HG03558 (cell line): ENCODE data around the gene STXBP5L.
"Not testable (repeated sequence)": the region's sequence is repeated elsewhere in the genome, so short reads cannot be mapped to it uniquely, and the experiment has no call there.

Experiments
- ATAC-seq: cut with Tn5 transposase; IDR thresholded peaks from one replicate; pipeline ENCODE4 v1.9.1; 2021; ENCODE audit warnings: moderate number of reproducible peaks; ENCODE audit not compliant: unreplicated experiment; ENCODE audit errors: extremely low read depth

STXBP5L gene

DNA sequence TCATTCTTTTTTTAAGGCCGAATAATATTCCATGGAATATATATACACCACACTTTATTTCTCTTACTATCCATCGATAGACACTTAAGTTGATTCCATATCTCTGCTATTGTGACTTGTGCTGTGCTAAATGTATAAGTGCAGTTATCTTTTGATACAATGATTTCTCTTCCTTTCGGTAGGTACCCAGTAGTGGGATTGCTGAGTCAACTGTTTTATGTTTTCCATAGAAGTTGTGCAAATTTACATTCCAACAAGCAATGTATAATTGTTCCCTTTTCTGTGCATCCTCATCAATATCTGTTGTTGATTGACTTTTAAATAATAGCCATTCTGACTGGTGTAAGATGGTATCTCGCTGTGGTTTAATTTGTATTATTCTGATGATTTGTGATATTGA lies 81.0 kb downstream of the STXBP5L start:
- ATAC-seq, result no peak

DNA sequence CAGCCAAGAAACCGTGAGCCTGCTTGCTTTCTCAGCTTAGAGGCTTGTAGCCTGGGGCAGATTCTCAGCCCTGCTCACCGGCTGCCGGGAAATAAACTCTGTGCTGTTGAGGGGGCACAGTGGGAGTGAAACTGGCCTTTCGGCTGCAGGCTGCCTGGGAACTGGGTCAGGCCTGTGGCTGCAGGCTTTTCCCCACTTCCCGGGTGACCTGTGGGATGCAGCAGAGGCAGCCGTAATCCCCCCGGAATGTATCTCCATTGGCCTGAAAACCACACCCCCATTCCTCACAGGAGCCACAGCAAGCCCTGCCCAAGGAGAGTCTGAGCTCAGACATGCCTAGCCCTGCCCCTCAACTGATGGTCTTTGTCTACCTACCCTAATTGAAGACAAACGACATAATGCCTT lies 110.9 kb downstream of the STXBP5L start:
- ATAC-seq, result no peak

DNA sequence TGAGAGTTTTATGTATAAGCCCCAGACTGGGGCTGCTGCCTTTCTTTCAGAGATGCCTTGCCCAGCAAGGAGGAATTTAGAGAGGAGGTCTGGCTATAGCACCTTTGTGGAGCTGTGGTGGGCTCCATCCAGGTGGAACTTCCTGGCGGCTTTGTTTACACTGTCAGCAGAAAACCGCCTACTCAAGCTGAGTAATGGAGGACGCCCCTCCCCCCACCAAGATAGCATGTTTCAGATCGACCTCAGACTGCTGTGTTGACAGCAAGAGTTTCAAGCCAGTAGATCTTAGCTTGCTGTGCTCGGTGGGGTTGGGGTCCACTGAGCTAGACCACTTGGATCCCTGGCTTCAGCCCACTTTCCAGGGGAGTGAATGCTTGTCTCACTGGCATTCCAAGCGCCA lies 155.6 kb downstream of the STXBP5L start:
- no peak for ATAC-seq

DNA sequence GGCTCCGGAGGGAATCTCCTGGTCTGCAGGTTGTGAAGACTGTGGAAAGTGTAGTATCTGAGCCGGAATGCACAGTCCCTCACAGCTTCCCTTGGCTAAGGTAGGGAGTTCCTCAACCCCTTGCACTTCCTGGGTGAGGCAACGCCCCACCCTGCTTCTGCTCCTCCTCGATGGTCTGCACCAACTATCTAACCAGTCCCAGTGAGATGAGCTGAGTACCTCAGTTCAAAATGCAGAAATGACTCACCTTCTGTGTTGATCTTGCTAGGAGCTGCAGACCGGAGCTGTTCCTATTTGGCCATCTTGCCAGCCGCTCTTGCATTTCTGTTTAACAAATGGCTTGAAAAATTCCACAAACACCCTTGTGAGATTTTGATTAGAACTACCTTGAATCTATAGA lies 156.1 kb downstream of the STXBP5L start:
- no peak for ATAC-seq

DNA sequence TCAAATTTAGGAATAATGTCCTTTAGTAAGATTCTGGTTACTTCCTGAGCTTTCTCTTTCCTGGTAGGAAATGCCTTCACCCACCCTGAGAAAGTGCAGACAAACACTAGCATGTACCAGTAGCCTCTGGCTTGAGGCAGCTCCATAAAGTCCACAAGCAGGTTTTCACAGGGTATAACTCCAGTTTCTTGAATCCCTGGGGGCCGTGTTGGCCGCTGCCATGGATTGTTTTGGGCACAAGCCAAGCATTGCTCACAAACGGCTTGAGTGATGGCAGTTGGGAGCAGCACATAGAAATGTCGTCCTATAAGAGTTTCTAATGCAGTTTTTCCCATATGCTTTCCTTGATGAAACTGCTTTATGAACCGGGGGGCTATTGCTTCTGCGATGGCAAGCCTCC lies 164.1 kb downstream of the STXBP5L start:
- no peak for ATAC-seq

DNA sequence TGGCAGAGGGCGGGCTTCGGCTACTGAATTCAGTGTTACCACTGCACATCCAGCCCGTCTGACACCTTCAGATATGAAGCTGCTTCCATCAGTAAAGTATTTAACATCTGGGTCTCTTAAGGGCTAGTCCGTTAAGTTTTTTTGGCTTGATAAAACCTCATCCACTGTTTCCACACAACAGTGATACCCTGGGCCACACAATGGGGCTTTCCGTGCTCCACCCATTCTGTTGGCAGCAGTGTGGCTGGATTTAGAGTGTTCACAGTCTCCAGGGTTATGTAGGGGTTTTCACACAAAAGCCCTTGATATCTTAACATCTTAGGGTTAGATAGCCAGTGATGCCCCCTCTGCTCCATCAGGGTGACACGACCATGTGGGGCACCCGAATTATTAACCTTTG lies 165.0 kb downstream of the STXBP5L start:
- no peak for ATAC-seq

DNA sequence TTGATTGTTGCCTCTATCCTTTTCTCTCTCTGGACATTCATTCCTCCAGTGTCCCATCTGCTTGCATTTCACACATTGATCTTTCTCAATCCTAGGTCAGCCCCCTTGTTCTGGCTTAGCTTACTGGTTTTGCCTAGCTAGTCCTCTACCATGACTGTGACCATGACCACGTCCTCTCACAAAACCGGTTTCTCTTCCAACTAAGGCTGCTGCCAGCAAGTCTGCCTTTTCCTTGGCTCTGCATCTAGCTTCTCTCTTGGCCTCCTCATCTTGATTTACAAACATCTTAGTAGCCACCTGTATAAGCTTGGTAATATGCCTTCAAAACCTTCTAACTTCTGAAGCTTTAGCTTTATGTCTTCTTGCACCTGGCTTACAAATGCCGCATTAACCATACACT lies 167.2 kb downstream of the STXBP5L start:
- no peak for ATAC-seq

DNA sequence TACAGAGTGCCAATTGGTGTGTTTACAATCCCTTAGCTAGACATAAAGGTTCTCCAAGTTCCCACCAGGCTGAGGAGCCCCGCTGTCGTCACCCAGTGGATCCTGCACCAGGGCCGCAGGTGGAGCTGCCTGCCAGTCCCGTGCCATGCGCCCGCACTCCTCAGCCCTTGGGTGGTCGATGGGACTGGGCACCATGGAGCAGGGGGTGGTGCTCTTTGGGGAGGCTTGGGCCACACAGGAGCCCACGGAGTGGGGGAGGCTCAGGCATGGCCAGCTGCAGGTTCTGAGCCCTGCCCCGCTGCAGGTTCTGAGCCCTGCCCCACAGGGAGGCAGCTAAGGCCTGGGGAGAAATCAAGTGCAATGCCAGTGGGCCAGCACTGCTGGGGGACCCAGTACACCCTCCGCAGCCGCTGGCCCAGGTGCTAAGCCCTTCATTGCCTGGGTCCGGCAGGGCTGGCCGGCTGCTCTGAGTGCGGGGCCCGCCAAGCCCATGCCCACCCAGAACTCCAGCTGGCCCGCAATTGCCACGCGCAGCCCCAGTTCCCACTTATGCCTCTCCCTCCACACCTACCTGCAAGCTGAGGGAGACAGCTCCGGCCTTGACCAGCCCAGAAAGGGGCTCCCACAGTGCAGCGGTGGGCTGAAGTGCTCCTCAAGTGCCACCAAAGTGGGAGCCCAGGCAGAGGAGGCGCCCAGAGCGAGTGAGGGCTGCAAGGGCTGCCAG lies 170.5 kb downstream of the STXBP5L start:
- not testable (repeated sequence) for ATAC-seq

DNA sequence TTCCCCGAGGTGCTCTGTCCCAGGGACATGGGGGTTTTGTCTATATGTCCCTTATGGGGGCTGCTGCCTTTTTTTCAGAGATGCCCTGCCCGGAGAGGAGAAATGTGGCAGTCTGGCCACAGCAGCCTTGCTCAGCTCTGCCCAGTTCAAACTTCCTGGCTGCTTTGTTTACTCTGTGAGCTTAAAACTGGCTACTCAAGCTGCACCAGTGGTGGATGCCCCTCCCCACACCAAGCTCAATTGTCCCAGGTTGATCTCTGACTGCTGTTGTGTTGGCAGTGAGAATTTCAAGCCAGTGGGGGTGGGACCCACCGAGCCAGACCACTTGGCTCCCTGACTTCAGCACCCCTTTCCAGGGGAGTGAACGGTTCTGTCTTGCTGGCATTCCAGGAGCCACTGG lies 188.9 kb downstream of the STXBP5L start:
- ATAC-seq, result no peak

DNA sequence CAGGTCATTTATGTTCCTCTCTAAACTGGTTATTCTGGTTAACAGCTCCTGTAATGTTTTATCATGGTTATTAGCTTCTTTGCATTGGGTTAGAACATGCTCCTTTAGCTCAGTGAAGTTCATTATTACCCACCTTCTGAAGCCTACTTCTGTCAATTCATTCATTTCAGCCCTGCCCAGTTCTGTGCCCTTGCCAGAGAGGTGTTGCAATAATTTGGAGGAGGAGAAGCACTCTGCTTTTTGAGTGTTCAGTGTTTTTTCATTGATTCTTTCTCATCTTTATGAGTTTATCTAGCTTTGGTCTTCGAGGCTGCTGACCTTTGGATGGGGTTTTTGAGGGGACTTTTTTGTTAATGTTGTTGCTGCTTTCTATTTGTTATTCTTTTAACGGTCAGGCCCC lies 203.1 kb downstream of the STXBP5L start:
- ATAC-seq, result not testable (repeated sequence)

DNA sequence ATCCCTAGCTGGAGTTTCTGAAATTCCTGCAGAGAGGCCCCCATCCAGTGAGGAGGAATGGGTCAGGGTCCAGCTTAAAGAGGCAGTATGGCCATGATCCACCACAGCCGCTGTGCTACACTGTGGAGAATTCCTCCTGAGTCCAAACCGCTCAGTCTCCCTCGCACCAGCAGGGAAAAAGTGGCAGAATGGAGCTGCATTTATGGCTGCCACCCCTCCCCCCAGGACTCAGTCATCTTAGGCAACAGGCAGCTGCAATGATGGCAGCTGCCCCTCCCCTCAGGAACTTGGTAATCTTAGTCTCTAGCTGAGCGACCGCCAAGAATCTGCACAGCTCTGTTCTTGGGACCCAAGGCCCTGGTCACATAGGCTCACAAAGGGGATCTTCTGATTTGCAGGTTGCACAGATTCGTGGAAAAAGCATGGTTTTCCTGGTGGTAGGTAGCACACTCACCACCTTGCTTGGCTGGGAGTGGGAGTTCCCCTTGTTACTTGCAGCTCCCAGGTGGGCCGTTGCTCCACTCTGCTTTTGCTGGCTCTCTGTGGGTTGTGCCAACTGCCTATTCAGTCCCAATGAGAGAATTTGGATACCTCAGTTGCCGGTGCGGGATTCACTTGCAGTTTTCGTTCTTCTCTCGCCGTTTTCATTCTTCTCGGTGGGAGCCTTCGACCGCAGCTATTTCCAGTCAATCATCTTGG lies 204.1 kb downstream of the STXBP5L start:
- ATAC-seq, result no peak

DNA sequence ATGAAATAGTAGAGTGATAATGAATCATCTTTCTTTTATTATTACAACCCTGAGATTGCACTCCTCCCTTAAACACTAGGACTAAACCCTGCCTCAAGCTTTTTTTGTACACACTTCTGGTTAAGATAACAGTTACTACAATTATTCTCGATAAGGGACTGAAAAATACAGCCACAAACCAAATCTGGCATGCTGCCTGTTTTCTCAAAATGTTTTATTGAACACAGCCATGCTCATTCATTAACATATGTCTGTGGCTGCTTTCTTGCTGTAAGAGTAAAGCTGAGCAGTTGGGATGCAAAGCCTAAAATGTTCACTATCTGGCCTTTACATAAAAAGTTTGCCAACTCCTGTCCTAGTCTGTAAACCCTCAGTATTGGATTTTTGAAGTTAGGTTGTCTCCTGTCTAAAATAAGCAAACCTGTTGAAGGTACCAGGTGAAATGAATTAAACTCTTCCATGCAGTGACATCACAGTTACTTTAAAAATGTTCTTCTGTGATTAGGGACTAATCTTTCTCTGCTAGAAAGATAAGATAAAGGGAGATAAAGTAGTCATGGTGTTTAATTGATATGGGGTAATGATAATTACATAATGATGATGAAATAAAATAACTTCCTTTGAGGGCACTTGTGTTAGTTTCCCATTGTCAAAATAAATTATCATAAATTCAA lies 218.2 kb downstream of the STXBP5L start:
- ATAC-seq, result no peak

DNA sequence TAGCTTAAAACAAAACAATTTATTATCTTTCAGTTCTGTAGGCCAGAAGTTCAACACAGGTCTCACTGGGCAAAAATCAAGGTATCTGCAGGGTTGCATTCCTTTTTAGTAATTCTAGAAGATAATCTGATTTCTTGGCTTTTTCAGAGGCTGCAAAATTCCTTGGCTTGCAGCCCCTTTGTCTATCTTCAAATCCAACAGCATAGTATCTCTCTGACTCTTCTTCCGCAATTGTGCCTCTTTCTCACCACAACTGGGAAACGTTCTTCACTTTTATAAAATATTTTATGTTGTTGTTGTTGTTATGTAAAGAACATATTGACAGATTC lies 218.7 kb downstream of the STXBP5L start:
- no peak for ATAC-seq

DNA sequence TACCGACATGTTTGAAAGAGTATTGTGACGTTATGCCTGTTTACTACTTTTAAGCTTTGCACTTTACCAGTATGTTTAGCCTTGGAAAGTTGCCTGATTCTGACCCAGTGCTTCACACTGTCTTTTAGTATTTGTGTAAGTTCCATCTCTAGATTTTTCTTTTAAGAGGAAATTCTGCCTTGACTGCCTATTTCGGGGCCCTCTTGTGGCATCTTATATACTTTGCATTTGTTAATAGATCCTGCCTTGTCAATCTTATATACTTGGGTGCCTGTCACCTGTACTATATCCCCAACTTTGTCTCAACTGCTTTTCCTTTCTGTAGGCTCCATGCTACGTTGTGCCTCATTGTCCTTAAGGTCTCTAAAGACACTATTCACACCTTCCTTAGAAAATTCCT lies 244.6 kb downstream of the STXBP5L start:
- no peak for ATAC-seq

DNA sequence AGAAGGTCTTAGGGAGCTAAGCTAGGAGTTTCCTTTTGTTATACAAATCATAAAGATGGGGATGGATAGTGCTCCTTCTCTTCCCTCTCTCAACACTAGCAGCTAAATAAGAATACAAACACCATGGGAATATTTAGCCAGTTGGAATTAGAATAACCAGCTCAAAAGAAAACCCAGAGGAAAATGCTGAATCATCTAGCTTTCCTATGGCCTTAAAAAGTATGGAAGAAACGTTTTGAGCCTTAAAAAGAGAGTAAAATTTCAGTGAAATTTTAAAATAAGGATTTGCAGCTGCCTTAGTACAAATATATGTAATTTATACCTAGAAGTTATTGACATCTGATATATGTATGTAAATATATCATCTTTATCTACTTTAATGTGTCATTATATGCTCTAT lies 245.8 kb downstream of the STXBP5L start:
- ATAC-seq, result no peak

DNA sequence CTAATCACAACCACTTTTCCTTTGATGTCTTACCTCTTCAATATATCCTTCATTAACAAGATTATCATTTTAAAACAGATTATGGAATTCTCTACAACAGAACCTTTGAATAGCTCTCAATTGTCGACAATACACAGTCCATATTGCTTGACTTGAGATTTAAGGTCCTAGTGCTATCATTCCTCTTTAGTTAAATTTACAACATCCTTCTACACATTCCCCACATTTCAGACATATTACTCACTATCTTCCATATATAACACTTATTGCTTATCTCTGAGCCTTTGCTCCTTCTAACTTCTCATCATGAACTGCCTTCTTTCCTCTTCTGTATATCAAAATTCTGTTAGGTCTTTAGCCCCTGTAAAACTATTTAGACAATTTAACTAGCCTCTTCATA lies 247.0 kb downstream of the STXBP5L start:
- no peak for ATAC-seq

DNA sequence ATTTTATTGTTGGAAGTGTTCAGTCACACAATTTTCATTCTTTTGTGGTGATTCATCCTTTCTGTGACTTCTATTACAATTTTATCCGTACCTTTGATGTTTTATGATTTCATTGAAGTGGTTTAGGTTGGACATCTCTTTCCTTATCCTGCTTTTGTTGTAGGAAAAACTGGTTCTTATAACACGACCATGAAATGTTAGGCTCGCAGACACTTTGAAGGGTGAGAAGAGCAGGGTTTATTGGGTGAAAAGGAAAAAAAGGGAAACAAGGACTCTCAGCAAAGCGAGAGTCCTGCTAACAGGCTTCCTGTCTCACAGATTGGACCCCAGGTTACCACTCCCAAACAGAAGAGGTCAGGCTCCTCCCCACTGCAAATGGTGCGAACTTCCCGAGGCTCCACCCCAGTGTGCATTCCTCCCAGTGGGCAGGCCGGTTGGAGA lies 257.4 kb downstream of the STXBP5L start:
- no peak for ATAC-seq

DNA sequence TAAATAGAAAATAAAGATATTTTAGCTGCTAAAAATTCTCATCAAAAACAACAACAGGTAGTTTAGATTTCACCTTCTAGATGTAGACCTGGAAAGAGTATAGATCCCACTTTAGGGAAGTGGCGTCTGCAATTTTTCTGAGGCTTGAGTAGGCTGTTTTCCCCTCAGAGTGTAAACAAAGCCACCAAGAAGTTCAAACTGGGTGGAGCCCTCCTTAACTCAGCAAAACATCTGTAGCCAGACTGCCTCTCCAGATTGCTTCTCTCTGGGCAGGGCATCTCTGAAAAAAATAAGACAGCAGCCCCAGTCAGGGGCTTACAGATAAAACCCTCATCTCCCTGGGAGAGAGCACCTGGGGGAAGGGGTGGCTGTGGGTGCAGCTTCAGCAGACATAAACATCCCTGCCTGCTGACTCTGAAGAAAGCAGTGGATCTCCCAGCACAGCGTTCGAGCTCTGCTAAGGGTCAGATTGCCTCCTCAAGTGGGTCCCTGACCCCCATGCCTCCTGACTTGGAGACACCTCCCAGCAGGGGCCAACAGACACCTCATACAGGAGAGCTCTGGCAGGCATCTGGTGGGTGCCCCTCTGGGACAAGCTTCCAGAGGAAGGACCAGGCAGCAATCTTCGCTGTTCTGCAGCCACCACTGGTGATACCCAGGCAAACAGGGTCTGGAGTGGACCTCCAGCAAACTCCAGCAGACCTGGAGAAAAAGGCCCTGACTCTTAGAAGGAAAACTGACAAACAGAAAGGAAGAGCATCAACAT lies 259.6 kb downstream of the STXBP5L start:
- no peak for ATAC-seq

DNA sequence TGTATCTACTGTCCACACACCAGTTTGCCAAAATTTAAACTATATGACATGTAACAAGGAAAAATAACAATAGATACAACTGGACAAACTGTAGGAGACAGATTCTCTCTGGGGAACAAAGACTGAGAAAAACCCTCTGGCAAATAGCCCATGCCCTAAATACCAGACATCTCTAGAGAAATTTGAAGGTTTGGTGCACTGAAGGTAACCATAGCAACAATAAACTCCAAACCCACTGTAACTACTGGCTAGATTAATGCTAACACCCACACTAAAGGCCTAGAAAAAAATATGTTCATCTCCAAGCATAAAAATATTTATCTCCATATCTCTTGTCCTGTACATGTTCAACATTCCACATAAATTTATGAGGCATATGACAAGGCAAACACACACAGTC lies 267.1 kb downstream of the STXBP5L start:
- ATAC-seq, result no peak

DNA sequence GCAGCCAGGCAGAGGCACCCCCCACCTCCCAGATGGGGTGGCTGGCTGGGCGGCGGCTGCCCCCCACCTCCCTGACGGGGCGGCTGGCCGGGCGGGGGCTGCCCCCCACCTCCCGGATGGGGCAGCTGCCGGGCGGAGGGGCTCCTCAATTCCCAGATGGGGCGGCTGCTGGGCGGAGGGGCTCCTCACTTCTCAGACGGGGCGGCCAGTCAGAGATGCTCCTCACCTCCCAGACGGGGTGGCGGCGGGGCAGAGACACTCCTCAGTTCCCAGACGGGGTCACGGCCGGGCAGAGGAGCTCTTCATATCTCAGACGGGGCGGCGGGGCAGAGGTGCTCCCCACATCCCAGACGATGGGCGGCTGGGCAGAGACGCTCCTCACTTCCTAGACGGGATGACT lies 282.6 kb downstream of the STXBP5L start:
- not testable (repeated sequence) for ATAC-seq

DNA sequence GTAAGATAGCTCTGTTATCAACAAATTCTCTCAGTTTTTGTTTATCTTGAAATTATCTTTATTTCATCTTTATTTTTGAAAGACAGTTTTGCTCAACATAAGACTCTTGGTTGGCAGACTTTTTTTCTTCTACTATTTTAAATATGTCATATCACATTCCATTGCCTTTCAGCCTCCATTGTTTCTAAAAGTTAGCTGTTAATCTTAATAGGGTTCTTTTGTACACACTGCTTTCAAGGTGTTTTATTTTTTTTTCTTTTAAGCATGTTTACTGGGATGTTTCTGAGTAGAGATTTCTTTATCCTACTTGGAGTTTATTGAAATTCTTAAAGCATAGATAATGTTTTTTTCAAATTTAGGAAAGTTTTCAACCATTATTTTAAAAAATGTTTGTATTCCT lies 294.6 kb downstream of the STXBP5L start:
- ATAC-seq, result no peak
